WTC11 (cell line): ENCODE data around the gene SLC17A9. TPM values are rescaled to one million over a fixed set of nuclear protein-coding genes. Genes with fewer than 3 reads are reported as not detected.

Experiments
- CBFB ChIP-seq: sonication (generic); formaldehyde crosslinking; IDR thresholded peaks from 2 replicates; pipeline ENCODE4 v1.8.1; 2022; ENCODE audit warnings: mild to moderate bottlenecking, low read depth, missing genetic modification reagents
- CREM ChIP-seq: sonication (generic); formaldehyde crosslinking; IDR thresholded peaks from 2 replicates; pipeline ENCODE4 v1.8.1; 2022; ENCODE audit warnings: mild to moderate bottlenecking, missing genetic modification reagents, moderate library complexity
- ELF4 ChIP-seq: sonication (generic); formaldehyde crosslinking; IDR thresholded peaks from 2 replicates; pipeline ENCODE4 v1.8.1; 2022; ENCODE audit warnings: low read depth, mild to moderate bottlenecking, moderate library complexity, missing genetic modification reagents
- FOXK1 ChIP-seq: sonication (generic); formaldehyde crosslinking; IDR thresholded peaks from 2 replicates; pipeline ENCODE4 v1.8.0; 2022; ENCODE audit warnings: mild to moderate bottlenecking, moderate library complexity, missing genetic modification reagents
- FOXP1 ChIP-seq: sonication (generic); formaldehyde crosslinking; IDR thresholded peaks from 2 replicates; pipeline ENCODE4 v1.8.0; 2022; ENCODE audit warnings: missing genetic modification reagents, mild to moderate bottlenecking, moderate library complexity, borderline replicate concordance
- JAZF1 ChIP-seq: fragments of 250-450 bp; sonication (Bioruptor Pico); IDR thresholded peaks from 2 replicates; pipeline ENCODE4 v1.9.0; 2021; ENCODE audit warnings: moderate library complexity, mild to moderate bottlenecking, inconsistent platforms
- JUN ChIP-seq: sonication (generic); formaldehyde crosslinking; IDR thresholded peaks from 2 replicates; pipeline ENCODE4 v1.8.0; 2023; ENCODE audit warnings: mild to moderate bottlenecking, missing genetic modification reagents
- NFYB ChIP-seq: sonication (generic); formaldehyde crosslinking; conservative IDR thresholded peaks from 2 replicates; pipeline ENCODE4 v1.8.0; 2022; ENCODE audit warnings: low read depth, missing genetic modification reagents
- NR3C1 ChIP-seq: sonication (generic); formaldehyde crosslinking; conservative IDR thresholded peaks from 2 replicates; pipeline ENCODE4 v1.8.1; 2023; ENCODE audit warnings: low read depth, mild to moderate bottlenecking, missing genetic modification reagents
- RELA ChIP-seq: sonication (generic); formaldehyde crosslinking; IDR thresholded peaks from 2 replicates; pipeline ENCODE4 v1.8.1; 2022; ENCODE audit warnings: missing genetic modification reagents, mild to moderate bottlenecking, borderline replicate concordance
- SMAD3 ChIP-seq: sonication (generic); formaldehyde crosslinking; IDR thresholded peaks from 2 replicates; pipeline ENCODE4 v1.8.0; 2022; ENCODE audit warnings: missing genetic modification reagents, mild to moderate bottlenecking, borderline replicate concordance
- SP1 ChIP-seq: sonication (generic); formaldehyde crosslinking; conservative IDR thresholded peaks from 2 replicates; pipeline ENCODE4 v1.8.1; 2022; ENCODE audit warnings: missing genetic modification reagents
- TEAD1 ChIP-seq: sonication (generic); formaldehyde crosslinking; IDR thresholded peaks from 2 replicates; pipeline ENCODE4 v1.8.0; 2022; ENCODE audit warnings: mild to moderate bottlenecking, missing genetic modification reagents
- TEAD4 ChIP-seq: sonication (generic); formaldehyde crosslinking; IDR thresholded peaks from 2 replicates; pipeline ENCODE4 v1.8.0; 2022; ENCODE audit warnings: mild to moderate bottlenecking, missing genetic modification reagents
- ZNF121 ChIP-seq: sonication (generic); formaldehyde crosslinking; IDR thresholded peaks from 2 replicates; pipeline ENCODE4 v1.8.0; 2023; ENCODE audit warnings: missing genetic modification reagents
- ZNF138 ChIP-seq: sonication (generic); formaldehyde crosslinking; conservative IDR thresholded peaks from 2 replicates; pipeline ENCODE4 v1.8.1; 2022; ENCODE audit warnings: mild to moderate bottlenecking, moderate library complexity, missing genetic modification reagents
- ZNF219 ChIP-seq: sonication (generic); formaldehyde crosslinking; IDR thresholded peaks from 2 replicates; pipeline ENCODE4 v1.8.0; 2023; ENCODE audit warnings: missing genetic modification reagents, mild to moderate bottlenecking, borderline replicate concordance
- ZNF232 ChIP-seq: sonication (generic); formaldehyde crosslinking; IDR thresholded peaks from 2 replicates; pipeline ENCODE4 v1.8.0; 2022; ENCODE audit warnings: mild to moderate bottlenecking, missing genetic modification reagents
- ZNF396 ChIP-seq: fragments of 250-450 bp; sonication (Bioruptor Pico); IDR thresholded peaks from 2 replicates; pipeline ENCODE4 v1.8.0; 2021; ENCODE audit warnings: mild to moderate bottlenecking, moderate library complexity, borderline replicate concordance
- ZNF416 ChIP-seq: fragments of 250-450 bp; sonication (Bioruptor Pico); IDR thresholded peaks from 2 replicates; pipeline ENCODE4 v1.9.0; 2021; ENCODE audit warnings: mild to moderate bottlenecking, inconsistent platforms
- total RNA-seq: library from RNA; stranded (reverse); gene quantifications from 3 replicates; pipeline ENCODE4 v1.2.3, GENCODE V29; 2021
- TF ChIP-seq, protein P1 (sequence below): sonication (generic); formaldehyde crosslinking; IDR thresholded peaks from 2 replicates; pipeline ENCODE4 v1.8.1; 2023; ENCODE audit warnings: mild to moderate bottlenecking, missing genetic modification reagents, moderate library complexity
- TF ChIP-seq, protein P2 (sequence below): sonication (generic); formaldehyde crosslinking; IDR thresholded peaks from 2 replicates; pipeline ENCODE4 v1.8.1; 2023; ENCODE audit warnings: mild to moderate bottlenecking, missing genetic modification reagents
- TF ChIP-seq, protein P3 (sequence below): sonication (generic); formaldehyde crosslinking; conservative IDR thresholded peaks from 2 replicates; pipeline ENCODE4 v1.8.1; 2023; ENCODE audit warnings: mild to moderate bottlenecking, low read depth, missing genetic modification reagents, moderate library complexity
- TF ChIP-seq, protein P4 (sequence below): sonication (generic); formaldehyde crosslinking; IDR thresholded peaks from 2 replicates; pipeline ENCODE4 v1.8.1; 2022; ENCODE audit warnings: mild to moderate bottlenecking, moderate library complexity, missing genetic modification reagents
- TF ChIP-seq, protein P5 (sequence below): sonication (generic); formaldehyde crosslinking; IDR thresholded peaks from 2 replicates; pipeline ENCODE4 v1.8.0; 2022; ENCODE audit warnings: mild to moderate bottlenecking, missing genetic modification reagents
- TF ChIP-seq, protein P6 (sequence below): sonication (generic); formaldehyde crosslinking; IDR thresholded peaks from 2 replicates; pipeline ENCODE4 v1.8.1; 2022; ENCODE audit warnings: low read depth, missing genetic modification reagents, borderline replicate concordance
- TF ChIP-seq, protein P7 (sequence below): sonication (generic); formaldehyde crosslinking; IDR thresholded peaks from 2 replicates; pipeline ENCODE4 v1.8.1; 2023; ENCODE audit warnings: mild to moderate bottlenecking, missing genetic modification reagents

Gene SLC17A9
- total RNA-seq, 1 experiment from 2014 or later = 41.7 TPM

DNA sequence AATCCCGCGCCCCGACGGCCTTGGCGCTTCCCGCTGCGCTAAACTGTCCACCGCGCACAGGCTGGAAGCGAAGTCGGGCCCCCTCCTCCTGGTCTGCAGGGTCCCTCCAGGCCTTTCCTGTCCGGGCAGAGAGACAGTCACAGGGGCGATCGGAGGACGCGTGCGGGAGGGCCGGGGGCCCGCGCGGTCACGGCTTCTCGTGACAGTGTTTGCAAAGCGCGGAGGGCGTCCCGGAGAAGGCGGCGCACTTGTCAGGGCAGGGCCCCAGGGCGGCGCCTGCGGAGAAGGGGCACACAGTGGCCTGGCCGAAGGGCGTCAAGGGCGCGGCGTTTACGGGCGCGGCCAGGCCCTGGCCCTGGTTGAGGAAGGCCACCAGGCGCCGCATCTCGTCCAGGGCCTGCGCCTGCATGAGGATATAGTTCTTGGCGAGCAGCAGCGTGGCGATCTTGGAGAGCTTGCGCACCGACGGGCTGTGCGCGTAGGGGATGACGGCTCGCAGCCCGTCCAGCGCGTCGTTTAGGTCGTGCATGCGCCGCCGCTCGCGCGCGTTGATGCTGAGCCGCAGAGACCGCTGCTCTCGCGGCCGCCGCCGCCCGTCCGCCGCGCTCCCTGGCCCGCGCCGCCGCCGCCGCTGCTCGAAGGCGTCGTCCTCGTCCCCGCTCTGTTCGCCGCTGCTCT is 53.5 kb downstream of the SLC17A9 start (continued):
- TF ChIP-seq, protein P1, sequence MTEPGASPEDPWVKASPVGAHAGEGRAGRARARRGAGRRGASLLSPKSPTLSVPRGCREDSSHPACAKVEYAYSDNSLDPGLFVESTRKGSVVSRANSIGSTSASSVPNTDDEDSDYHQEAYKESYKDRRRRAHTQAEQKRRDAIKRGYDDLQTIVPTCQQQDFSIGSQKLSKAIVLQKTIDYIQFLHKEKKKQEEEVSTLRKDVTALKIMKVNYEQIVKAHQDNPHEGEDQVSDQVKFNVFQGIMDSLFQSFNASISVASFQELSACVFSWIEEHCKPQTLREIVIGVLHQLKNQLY (CRISPR knock-in tag) = no peak
- TF ChIP-seq, protein P2, sequence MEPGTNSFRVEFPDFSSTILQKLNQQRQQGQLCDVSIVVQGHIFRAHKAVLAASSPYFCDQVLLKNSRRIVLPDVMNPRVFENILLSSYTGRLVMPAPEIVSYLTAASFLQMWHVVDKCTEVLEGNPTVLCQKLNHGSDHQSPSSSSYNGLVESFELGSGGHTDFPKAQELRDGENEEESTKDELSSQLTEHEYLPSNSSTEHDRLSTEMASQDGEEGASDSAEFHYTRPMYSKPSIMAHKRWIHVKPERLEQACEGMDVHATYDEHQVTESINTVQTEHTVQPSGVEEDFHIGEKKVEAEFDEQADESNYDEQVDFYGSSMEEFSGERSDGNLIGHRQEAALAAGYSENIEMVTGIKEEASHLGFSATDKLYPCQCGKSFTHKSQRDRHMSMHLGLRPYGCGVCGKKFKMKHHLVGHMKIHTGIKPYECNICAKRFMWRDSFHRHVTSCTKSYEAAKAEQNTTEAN (CRISPR knock-in tag) = 0 out of 2 replicates have a peak, but pooled peaks have one; percentile 31
- TF ChIP-seq, protein P3, sequence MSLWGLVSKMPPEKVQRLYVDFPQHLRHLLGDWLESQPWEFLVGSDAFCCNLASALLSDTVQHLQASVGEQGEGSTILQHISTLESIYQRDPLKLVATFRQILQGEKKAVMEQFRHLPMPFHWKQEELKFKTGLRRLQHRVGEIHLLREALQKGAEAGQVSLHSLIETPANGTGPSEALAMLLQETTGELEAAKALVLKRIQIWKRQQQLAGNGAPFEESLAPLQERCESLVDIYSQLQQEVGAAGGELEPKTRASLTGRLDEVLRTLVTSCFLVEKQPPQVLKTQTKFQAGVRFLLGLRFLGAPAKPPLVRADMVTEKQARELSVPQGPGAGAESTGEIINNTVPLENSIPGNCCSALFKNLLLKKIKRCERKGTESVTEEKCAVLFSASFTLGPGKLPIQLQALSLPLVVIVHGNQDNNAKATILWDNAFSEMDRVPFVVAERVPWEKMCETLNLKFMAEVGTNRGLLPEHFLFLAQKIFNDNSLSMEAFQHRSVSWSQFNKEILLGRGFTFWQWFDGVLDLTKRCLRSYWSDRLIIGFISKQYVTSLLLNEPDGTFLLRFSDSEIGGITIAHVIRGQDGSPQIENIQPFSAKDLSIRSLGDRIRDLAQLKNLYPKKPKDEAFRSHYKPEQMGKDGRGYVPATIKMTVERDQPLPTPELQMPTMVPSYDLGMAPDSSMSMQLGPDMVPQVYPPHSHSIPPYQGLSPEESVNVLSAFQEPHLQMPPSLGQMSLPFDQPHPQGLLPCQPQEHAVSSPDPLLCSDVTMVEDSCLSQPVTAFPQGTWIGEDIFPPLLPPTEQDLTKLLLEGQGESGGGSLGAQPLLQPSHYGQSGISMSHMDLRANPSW = no peak
- TF ChIP-seq ZNF416 (CRISPR knock-in tag) (no peak), SP1 (CRISPR knock-in tag) (no peak), NR3C1 (no peak), FOXP1 (CRISPR knock-in tag) (peak; percentile 82), ELF4 (CRISPR knock-in tag) (no peak), NFYB (CRISPR knock-in tag) (no peak), TEAD4 (no peak), TEAD1 (CRISPR knock-in tag) (0 out of 2 replicates have a peak, but pooled peaks have one; percentile 42), SMAD3 (CRISPR knock-in tag) (no peak), CBFB (CRISPR knock-in tag) (0 out of 2 replicates have a peak, but pooled peaks have one; percentile 57), JAZF1 (CRISPR knock-in tag) (no peak), RELA (no peak), FOXK1 (CRISPR knock-in tag) (0 out of 2 replicates have a peak, but pooled peaks have one; percentile 54), ZNF219 (no peak), ZNF121 (CRISPR knock-in tag) (no peak), ZNF232 (CRISPR knock-in tag) (peak; percentile 35; the same call in 1 of the 2 replicates), ZNF396 (CRISPR knock-in tag) (no peak), CREM (CRISPR knock-in tag) (peak; percentile 28; the same call in 1 of the 2 replicates), ZNF138 (CRISPR knock-in tag) (peak; percentile 72; the same call in 1 of the 2 replicates), JUN (CRISPR knock-in tag) (no peak)
- TF ChIP-seq, protein P4, sequence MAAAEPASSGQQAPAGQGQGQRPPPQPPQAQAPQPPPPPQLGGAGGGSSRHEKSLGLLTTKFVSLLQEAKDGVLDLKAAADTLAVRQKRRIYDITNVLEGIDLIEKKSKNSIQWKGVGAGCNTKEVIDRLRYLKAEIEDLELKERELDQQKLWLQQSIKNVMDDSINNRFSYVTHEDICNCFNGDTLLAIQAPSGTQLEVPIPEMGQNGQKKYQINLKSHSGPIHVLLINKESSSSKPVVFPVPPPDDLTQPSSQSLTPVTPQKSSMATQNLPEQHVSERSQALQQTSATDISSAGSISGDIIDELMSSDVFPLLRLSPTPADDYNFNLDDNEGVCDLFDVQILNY = no peak
- TF ChIP-seq, protein P5, sequence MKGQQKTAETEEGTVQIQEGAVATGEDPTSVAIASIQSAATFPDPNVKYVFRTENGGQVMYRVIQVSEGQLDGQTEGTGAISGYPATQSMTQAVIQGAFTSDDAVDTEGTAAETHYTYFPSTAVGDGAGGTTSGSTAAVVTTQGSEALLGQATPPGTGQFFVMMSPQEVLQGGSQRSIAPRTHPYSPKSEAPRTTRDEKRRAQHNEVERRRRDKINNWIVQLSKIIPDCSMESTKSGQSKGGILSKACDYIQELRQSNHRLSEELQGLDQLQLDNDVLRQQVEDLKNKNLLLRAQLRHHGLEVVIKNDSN = no peak
- TF ChIP-seq, protein P6, sequence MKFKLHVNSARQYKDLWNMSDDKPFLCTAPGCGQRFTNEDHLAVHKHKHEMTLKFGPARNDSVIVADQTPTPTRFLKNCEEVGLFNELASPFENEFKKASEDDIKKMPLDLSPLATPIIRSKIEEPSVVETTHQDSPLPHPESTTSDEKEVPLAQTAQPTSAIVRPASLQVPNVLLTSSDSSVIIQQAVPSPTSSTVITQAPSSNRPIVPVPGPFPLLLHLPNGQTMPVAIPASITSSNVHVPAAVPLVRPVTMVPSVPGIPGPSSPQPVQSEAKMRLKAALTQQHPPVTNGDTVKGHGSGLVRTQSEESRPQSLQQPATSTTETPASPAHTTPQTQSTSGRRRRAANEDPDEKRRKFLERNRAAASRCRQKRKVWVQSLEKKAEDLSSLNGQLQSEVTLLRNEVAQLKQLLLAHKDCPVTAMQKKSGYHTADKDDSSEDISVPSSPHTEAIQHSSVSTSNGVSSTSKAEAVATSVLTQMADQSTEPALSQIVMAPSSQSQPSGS (CRISPR knock-in tag) = no peak
- TF ChIP-seq, protein P7, sequence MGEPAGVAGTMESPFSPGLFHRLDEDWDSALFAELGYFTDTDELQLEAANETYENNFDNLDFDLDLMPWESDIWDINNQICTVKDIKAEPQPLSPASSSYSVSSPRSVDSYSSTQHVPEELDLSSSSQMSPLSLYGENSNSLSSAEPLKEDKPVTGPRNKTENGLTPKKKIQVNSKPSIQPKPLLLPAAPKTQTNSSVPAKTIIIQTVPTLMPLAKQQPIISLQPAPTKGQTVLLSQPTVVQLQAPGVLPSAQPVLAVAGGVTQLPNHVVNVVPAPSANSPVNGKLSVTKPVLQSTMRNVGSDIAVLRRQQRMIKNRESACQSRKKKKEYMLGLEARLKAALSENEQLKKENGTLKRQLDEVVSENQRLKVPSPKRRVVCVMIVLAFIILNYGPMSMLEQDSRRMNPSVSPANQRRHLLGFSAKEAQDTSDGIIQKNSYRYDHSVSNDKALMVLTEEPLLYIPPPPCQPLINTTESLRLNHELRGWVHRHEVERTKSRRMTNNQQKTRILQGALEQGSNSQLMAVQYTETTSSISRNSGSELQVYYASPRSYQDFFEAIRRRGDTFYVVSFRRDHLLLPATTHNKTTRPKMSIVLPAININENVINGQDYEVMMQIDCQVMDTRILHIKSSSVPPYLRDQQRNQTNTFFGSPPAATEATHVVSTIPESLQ (CRISPR knock-in tag) = no peak
- TF ChIP-seq, all 79 proteins: peak for 12
